GM19193 (cell line): Measurements from ENCODE around the gene SLC13A4.

Source experiments
- POLR2A ChIP-seq: IDR thresholded peaks from 4 replicates; pipeline ENCODE4 v1.6.1; 2011; ENCODE audit not compliant: insufficient read depth, insufficient read length; ENCODE audit errors: extremely low read depth

Gene SLC13A4

GRCh38 chr7:135715673-135716072, 12.3 kb downstream of the SLC13A4 start:
- no peak for TF ChIP-seq POLR2A

GRCh38 chr7:135715055-135715522, 12.9 kb downstream of the SLC13A4 start:
- TF ChIP-seq POLR2A: no peak

- no peak for TF ChIP-seq POLR2A
Observed at GRCh38 chr7:135714534-135715009, 13.4 kb downstream of the SLC13A4 start.

- no peak for TF ChIP-seq POLR2A
Observed at GRCh38 chr7:135713836-135714470, 14.0 kb downstream of the SLC13A4 start.

- no peak for TF ChIP-seq POLR2A
Observed at GRCh38 chr7:135712796-135713195, 15.2 kb downstream of the SLC13A4 start.

- no peak for TF ChIP-seq POLR2A
Observed at GRCh38 chr7:135712182-135712782, 15.7 kb downstream of the SLC13A4 start.

GRCh38 chr7:135711139-135711469, 16.9 kb downstream of the SLC13A4 start:
- TF ChIP-seq POLR2A: no peak

- no peak for TF ChIP-seq POLR2A
Observed at GRCh38 chr7:135710417-135711138, 17.4 kb downstream of the SLC13A4 start.

GRCh38 chr7:135709508-135709907, 18.5 kb downstream of the SLC13A4 start:
- no peak for TF ChIP-seq POLR2A

- TF ChIP-seq POLR2A: no peak
Observed at GRCh38 chr7:135708041-135708440, 19.9 kb downstream of the SLC13A4 start.

GRCh38 chr7:135707570-135707966, 20.4 kb downstream of the SLC13A4 start:
- TF ChIP-seq POLR2A: no peak

GRCh38 chr7:135706858-135707569, 21.0 kb downstream of the SLC13A4 start:
- no peak for TF ChIP-seq POLR2A

GRCh38 chr7:135706038-135706742, 21.8 kb downstream of the SLC13A4 start:
- no peak for TF ChIP-seq POLR2A

- no peak for TF ChIP-seq POLR2A
Observed at GRCh38 chr7:135704698-135705097, 23.3 kb downstream of the SLC13A4 start.

- no peak for TF ChIP-seq POLR2A
Observed at GRCh38 chr7:135704074-135704473, 23.9 kb downstream of the SLC13A4 start.

GRCh38 chr7:135697276-135698049, 30.5 kb downstream of the SLC13A4 start:
- no peak for TF ChIP-seq POLR2A
